Measurements from ENCODE around the gene FOXRED1.
"Not testable (repeated sequence)": the region's sequence is repeated elsewhere in the genome, so short reads cannot be mapped to it uniquely, and the experiment has no call there.

The FOXRED1 gene

DNA sequence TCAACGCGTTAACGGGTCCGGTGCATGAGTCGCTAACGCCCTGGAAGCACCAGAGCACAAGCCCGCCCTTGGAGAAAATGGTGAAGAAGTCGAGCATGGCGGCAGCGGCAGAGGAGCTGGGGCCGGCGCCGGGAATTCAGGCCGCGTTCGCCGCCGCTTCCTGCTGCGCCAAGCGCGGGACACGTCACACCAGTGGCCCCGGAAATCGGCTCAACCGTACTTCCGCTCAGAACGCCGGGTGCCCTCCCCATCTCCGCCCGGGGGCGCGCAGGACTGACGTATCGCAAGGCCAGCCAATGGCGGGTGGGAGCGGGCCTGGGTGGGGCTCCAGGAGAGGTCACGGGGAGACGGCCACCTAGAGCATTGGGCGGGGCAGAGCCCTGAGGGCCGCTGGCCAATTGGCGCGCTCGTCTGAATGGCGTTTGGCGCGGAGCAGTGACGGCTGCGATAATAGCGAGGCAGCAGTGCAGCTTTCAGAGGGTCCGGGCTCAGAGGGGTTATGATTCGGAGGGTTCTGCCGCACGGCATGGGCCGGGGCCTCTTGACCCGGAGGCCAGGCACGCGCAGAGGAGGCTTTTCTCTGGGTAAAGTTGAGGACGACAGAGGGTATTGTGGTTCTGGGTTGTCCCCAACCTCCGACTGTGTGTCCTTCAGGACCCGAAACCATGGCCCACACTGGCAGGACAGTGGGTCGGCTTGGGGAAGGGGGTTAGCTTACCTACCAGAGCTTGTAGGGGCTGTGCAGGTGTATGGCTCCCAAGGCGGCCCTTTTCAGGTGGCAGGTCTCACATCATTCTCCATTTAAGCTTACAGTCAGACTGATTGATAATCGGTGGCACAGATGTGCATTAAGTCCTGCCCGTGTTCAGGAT is at the start of gene FOXRED1, which contains the start of gene SRPRA:
TSS of gene FOXRED1 (plus strand) at position 447 of the 872 bp plus-strand sequence. CDS start at position 500, 53 bp downstream.
TSS of gene SRPRA (minus strand) at position 188 of the 872 bp plus-strand sequence. CDS start at position 97, 91 bp downstream.
- no peaks in the 10 kb centered on the region for H3K27me3 Mint-ChIP-seq (ENCODE audit: low read depth)
- H3K4me3 Mint-ChIP-seq = peak within 1 kb of the TSS; percentile 98
- peak within 1 kb of the TSS; percentile 98 for H3K27ac Mint-ChIP-seq
- H3K4me1 Mint-ChIP-seq (ENCODE audit: low read depth) = peaks cover 29% of the 10 kb centered on the region
- peaks cover 47% of the 10 kb centered on the region for H3K36me3 Mint-ChIP-seq (ENCODE audit: low read depth)
- H3K9me3 Mint-ChIP-seq = no peaks in the 10 kb centered on the region

DNA sequence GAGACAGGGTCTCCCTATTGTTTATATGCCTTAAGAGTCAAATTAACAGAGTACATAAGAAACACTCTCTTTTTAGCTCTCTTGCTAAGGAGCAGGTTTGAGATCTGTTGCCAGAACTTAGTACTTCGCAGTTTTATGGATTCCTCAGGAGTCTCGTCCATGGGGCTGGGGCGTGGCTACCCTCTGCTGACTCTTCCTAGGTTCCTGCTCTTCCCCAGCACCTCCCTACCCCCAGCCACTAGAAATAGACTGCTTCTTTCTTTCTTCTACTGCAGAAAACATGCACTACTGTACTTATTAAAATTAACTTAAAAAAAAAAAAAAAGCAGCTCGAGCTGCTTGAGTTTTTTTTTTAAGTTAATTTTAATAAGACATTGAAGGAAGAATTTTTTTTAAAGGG is 49.4 kb upstream of the FOXRED1 start:
- Mint-ChIP-seq H3K4me1 (ENCODE audit: low read depth) (peaks cover 2% of the 10 kb centered on the region), H3K27me3 (ENCODE audit: low read depth) (no peaks in the 10 kb centered on the region), H3K9me3 (no peaks in the 10 kb centered on the region), H3K4me3 (no peak overlapping the region), H3K36me3 (ENCODE audit: low read depth) (peaks cover 2% of the 10 kb centered on the region), H3K27ac (no peak overlapping the region)

DNA sequence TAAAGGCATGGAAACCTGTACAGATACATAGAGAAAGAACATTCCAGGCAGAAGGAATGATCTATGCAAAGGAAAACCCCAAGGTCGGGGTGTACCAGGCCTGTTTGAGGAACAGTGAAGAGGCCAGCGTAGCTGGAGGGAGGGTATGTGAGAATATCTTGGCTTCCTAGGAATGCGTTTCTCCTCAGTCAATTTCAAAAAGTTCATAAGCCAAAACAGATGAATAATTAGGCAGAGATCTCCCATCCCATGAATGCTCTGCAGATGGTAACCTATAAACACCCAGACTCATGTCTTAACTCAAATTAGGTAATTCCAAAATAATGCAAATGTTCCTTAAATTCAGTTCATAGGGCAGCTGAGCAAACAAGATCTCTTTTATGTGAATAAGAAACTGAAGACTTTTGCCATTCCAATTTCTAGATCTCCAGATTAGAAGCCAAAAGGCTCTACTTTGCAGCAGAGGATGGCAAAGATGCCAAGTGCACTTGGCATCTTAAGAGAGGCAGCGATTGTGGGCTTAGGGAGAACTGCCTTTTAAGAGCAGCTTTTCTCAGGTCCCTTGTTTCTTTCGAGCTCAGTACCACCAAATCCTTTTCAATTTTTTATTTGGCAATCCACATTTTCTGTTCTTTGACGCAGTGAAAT is 44.2 kb upstream of the FOXRED1 start:
- Mint-ChIP-seq H3K27ac (no peak overlapping the region), H3K36me3 (ENCODE audit: low read depth) (no peaks in the 10 kb centered on the region), H3K27me3 (ENCODE audit: low read depth) (no peaks in the 10 kb centered on the region), H3K9me3 (no peaks in the 10 kb centered on the region), H3K4me1 (ENCODE audit: low read depth) (no peaks in the 10 kb centered on the region), H3K4me3 (no peak overlapping the region)

DNA sequence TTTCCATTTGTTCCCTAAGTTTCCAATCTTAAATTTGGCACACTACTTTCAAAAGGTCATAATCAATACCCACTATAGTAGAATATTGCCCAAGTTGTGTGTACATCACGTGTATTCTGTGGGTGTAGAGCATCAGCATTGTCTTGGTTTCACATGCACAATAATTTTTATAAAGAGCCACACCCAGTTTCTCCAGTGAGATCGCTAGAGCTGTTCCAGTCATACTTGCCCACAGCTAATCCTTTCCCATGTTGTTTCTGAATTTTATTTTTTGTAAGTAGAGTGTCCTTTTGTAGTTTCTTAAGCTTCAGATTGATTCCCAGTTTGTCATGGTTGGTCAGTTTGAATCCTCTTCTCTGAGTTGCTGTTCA is 43.7 kb upstream of the FOXRED1 start:
- H3K4me1 Mint-ChIP-seq (ENCODE audit: low read depth) = no peaks in the 10 kb centered on the region
- H3K36me3 Mint-ChIP-seq (ENCODE audit: low read depth) = no peaks in the 10 kb centered on the region
- H3K9me3 Mint-ChIP-seq = no peaks in the 10 kb centered on the region
- no peak overlapping the region for H3K27ac Mint-ChIP-seq
- no peaks in the 10 kb centered on the region for H3K27me3 Mint-ChIP-seq (ENCODE audit: low read depth)
- no peak overlapping the region for H3K4me3 Mint-ChIP-seq

DNA sequence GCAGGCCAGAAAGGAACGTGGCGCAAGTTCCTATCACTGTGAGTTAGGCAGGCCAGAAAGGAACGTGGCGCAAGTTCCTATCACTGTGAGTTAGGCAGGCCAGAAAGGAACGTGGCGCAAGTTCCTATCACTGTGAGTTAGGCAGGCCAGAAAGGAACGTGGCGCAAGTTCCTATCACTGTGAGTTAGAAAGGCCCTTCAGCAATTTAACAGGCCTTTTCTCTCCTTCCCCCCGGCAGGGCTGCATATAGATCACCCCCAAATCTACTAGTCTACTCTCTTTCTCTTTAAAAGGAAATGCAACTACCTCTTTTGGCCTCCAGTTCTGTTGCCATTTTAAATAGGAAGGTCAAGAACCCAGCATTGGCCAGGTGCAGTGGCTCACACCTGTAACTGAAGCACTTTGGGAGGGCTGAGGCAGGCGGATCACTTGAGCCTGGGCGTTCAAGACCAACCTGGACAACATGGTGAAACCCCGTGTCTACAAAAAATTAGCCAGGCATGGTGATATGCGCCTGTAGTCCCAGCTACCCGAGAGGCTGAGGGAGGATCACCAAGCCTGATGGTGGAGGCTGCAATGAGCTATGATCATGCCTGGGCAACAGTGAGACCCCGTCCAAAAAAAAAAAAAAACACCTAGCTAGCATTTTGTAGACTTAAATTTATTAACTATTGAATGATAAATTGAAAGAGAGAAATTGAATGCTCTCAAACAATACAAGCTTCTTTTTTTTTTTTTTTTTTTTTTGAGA is 42.4 kb upstream of the FOXRED1 start:
- Mint-ChIP-seq H3K36me3 (ENCODE audit: low read depth) (no peaks in the 10 kb centered on the region), H3K27ac (no peak overlapping the region), H3K9me3 (no peaks in the 10 kb centered on the region), H3K27me3 (ENCODE audit: low read depth) (no peaks in the 10 kb centered on the region), H3K4me3 (no peak overlapping the region), H3K4me1 (ENCODE audit: low read depth) (no peaks in the 10 kb centered on the region)

DNA sequence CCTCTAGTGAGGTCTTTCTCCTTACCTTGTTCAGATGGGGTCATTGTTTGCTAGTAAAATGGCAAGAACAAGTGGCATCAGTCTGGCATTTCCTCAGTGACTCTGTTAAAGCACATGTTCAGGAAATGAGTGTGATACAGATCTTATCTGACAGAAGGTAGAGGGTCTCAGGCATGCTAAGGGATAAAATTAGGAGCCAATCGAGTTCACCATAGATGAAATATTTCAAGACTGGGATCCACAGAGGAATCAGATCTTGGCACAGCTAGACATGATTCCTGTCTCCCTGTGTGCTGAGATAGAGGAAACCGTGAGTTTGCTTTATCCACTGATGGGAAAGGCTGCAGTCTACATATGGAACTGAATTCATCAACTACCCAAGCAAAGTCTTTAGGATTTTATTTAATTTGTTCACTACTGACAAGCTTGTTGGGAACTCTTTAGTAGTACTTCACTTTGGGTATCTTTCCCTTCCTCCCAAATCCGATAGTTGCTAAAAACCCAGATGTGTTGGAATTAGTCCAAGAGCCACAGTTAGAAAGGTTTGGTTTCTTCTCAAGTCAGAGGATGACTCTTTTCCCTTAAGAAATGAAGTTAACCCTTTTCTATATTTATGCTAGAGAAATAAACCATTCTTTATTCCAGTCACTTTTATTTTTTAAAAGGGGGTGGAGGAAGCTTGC is 39.0 kb upstream of the FOXRED1 start:
- peaks cover 2% of the 10 kb centered on the region for H3K4me1 Mint-ChIP-seq (ENCODE audit: low read depth)
- no peaks in the 10 kb centered on the region for H3K9me3 Mint-ChIP-seq
- no peak overlapping the region for H3K4me3 Mint-ChIP-seq
- no peaks in the 10 kb centered on the region for H3K27me3 Mint-ChIP-seq (ENCODE audit: low read depth)
- H3K36me3 Mint-ChIP-seq (ENCODE audit: low read depth) = no peaks in the 10 kb centered on the region
- no peak overlapping the region for H3K27ac Mint-ChIP-seq

DNA sequence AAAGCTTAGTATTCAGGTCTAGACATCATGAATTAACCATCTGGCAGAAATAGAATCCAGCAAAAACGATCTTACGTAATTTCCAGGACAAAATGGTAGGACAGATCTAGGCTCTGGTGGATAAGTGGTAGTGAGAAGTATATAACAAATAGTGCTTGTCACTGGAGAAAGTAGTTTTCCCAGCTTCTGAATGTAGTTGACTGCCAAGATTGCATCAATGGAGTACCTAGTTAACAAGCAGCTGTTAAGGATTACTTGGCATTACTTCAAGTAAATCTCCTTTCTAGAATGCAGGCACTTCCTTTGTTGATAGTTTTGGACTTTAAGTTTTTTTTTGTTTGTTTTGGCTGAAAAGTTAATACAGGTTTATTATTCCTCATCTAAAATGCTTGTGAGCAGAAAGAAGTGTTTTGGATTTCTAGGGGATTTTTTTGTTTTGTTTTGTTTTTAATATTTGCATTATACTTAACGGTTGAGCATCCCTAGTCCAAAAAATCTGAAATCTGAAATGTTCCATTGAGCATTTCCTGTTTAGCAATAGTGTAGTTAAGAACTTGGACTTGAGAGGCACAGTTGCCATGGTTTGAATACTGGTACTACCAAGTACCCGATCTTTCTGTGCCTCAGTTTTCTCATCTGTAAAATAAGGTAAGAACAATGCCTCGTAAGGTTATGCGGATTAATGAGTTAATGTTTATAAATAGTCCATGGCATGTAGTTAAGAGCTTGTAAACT is 37.1 kb upstream of the FOXRED1 start:
- no peak overlapping the region for H3K4me3 Mint-ChIP-seq
- no peak overlapping the region for H3K27ac Mint-ChIP-seq
- peaks cover 2% of the 10 kb centered on the region for H3K4me1 Mint-ChIP-seq (ENCODE audit: low read depth)
- H3K36me3 Mint-ChIP-seq (ENCODE audit: low read depth) = peaks cover 9% of the 10 kb centered on the region
- no peaks in the 10 kb centered on the region for H3K9me3 Mint-ChIP-seq
- H3K27me3 Mint-ChIP-seq (ENCODE audit: low read depth) = no peaks in the 10 kb centered on the region

DNA sequence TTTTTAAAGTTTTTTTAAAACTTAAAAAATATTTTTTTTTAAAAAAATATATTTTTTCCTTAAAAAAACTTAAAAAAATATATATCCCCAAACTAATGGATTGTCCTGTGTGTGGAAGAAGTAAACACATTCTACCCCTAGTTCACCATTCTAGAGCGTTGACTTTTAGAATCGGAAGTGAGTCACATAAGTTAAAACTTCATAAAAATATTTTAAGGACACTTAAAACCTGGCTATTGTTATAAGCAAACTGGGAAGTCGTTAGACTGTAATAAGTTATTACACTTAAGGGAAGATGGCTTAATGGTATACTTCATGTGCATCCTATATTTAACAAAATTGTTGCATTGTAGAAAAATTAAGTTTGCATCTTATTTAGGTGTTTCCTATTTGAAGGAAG is 36.3 kb upstream of the FOXRED1 start:
- Mint-ChIP-seq H3K27me3 (ENCODE audit: low read depth) (no peaks in the 10 kb centered on the region), H3K36me3 (ENCODE audit: low read depth) (peaks cover 9% of the 10 kb centered on the region), H3K9me3 (no peaks in the 10 kb centered on the region), H3K4me1 (ENCODE audit: low read depth) (peaks cover 2% of the 10 kb centered on the region), H3K4me3 (no peak overlapping the region), H3K27ac (no peak overlapping the region)

DNA sequence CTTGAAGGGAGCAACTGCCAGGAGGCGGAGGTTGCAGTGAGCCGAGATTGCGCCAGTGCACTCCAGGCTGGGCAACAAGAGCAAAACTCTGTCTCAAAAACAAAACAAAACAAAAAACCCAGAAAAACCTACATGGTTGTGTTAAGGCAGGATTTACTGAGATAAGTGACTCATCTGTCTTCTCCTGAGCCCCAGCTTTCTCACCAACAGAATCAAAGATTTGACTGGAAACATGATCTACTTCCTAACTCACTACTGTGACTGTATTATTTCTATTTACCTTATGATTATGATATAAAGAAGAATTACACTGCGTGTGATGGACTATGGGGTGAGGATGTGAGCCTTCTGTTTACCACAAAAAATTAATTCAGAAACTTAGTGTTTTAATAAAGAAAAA is 35.6 kb upstream of the FOXRED1 start:
- Mint-ChIP-seq H3K27ac (no peak overlapping the region), H3K9me3 (no peaks in the 10 kb centered on the region), H3K4me3 (no peak overlapping the region), H3K4me1 (ENCODE audit: low read depth) (peaks cover 2% of the 10 kb centered on the region), H3K27me3 (ENCODE audit: low read depth) (no peaks in the 10 kb centered on the region), H3K36me3 (ENCODE audit: low read depth) (peaks cover 12% of the 10 kb centered on the region)

DNA sequence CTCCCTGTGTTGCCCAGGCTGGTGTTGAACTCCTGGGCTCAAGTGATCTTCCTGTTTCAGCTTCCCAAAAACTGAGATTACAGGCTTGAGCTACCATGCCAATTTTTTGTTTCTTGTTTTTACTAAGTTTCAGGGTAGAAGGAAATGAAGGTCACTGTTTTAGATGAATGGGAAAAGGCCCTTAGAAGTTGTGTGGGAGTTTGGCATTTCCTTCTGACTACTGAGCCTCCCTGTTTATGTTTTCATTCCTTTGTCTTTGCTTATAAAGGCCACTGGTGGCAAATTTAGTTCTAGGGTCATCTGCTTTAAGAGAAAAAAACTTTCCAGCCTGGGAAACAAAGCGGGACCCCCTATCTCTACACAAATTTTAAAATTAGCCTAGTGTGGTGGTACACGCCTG is 22.3 kb upstream of the FOXRED1 start:
- no peaks in the 10 kb centered on the region for H3K9me3 Mint-ChIP-seq
- H3K4me3 Mint-ChIP-seq = no peak overlapping the region
- H3K27me3 Mint-ChIP-seq (ENCODE audit: low read depth) = no peaks in the 10 kb centered on the region
- no peaks in the 10 kb centered on the region for H3K4me1 Mint-ChIP-seq (ENCODE audit: low read depth)
- H3K27ac Mint-ChIP-seq = no peak overlapping the region
- H3K36me3 Mint-ChIP-seq (ENCODE audit: low read depth) = peaks cover 6% of the 10 kb centered on the region

DNA sequence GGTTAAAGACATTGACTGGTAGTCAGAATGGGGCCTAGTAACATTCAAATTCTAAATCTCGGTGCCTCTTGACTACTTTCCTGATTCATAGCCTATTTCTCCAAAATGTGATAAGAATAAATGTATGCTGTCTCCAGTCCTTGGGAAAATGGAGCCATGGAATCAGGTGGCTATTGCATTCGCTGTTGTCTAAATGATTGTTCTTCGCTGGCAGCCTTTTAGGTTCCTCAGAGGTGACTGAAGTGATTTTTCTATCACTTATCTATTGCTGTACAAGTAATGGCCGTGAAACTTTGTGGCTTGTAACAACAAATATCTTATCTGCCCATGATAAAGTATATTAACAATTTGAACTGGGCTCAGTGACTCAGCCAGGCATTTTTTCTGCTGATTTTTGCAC is 15.7 kb upstream of the FOXRED1 start:
- Mint-ChIP-seq H3K4me1 (ENCODE audit: low read depth) (no peaks in the 10 kb centered on the region), H3K4me3 (no peak overlapping the region), H3K9me3 (no peaks in the 10 kb centered on the region), H3K27ac (no peak overlapping the region), H3K36me3 (ENCODE audit: low read depth) (peaks cover 21% of the 10 kb centered on the region), H3K27me3 (ENCODE audit: low read depth) (no peaks in the 10 kb centered on the region)

DNA sequence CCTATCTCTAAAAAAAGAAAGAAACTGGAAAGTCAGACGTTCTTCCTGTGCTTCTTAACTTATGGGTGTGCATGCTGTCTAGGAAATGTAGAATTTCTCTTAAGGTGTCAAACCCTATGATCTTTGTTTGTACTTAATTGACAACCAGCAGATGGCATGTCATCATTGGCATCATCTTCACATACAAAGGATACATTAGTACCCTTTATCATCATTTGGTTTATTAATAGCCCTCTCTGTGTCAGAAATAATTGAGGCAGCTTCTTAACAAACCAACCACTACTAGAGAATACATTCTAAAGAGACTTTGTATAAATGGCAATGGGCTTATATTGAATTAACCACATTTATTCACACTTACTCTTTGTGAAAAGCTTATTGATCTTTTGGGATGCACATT is 14.1 kb upstream of the FOXRED1 start:
- Mint-ChIP-seq H3K27ac (no peak overlapping the region), H3K27me3 (ENCODE audit: low read depth) (no peaks in the 10 kb centered on the region), H3K4me1 (ENCODE audit: low read depth) (peaks cover 4% of the 10 kb centered on the region), H3K4me3 (no peak overlapping the region), H3K9me3 (no peaks in the 10 kb centered on the region), H3K36me3 (ENCODE audit: low read depth) (peaks cover 20% of the 10 kb centered on the region)

DNA sequence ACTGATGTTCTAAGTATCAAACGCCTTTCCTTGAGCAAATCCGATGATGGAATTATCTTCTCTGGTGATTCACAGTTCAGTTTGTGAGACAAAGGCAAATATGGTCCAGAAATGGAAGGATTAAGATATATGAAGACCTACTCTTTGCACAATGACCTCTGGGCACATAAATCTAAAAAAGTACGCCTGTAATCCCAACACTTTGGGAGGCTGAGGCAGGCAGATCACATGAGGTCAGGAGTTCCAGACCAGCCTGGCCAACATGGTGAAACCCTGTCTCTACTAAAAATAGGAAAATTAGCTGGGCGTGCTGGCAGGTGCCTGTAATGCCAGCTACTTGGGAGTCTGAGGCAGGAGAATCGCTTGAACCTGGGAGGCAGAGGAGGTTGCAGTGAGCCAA is 13.4 kb upstream of the FOXRED1 start:
- not testable (repeated sequence) for H3K27me3 Mint-ChIP-seq (ENCODE audit: low read depth); H3K4me1 Mint-ChIP-seq (ENCODE audit: low read depth); H3K9me3 Mint-ChIP-seq; H3K27ac Mint-ChIP-seq; H3K4me3 Mint-ChIP-seq
- peaks cover 22% of the 10 kb centered on the region for H3K36me3 Mint-ChIP-seq (ENCODE audit: low read depth)

DNA sequence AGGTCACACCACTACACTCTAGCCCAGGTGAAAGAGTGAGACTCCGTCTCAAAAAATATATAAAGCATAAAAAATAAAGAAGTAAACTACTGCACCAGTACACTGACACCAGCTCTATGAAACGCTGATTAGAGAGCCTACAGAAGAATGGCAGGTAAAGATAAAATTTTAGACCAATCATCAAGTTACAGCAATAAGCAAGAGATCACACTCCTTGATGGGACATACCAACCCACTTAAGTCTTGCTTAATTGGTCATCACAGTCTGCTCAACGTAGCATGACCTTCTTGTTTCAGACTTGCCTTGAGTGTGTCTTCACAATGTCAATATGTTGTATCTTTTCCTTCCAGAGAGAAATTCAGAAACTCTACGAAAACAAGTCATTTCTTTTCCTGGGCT is 12.7 kb upstream of the FOXRED1 start:
- H3K36me3 Mint-ChIP-seq (ENCODE audit: low read depth) = peaks cover 28% of the 10 kb centered on the region
- no peaks in the 10 kb centered on the region for H3K27me3 Mint-ChIP-seq (ENCODE audit: low read depth)
- no peaks in the 10 kb centered on the region for H3K9me3 Mint-ChIP-seq
- no peak overlapping the region for H3K4me3 Mint-ChIP-seq
- peaks cover 4% of the 10 kb centered on the region for H3K4me1 Mint-ChIP-seq (ENCODE audit: low read depth)
- H3K27ac Mint-ChIP-seq = no peak overlapping the region
